Medulla oblongata (tissue), 1 donor: Measurements from ENCODE around the gene PABPC1L2A.
A peak's percentile ranks its signal among the peaks of the same experiment; 100 is the strongest.
"Not testable (repeated sequence)": the region's sequence is repeated elsewhere in the genome, so short reads cannot be mapped to it uniquely, and the experiment has no call there.

ENCODE experiments used
- DNase-seq: peaks from one replicate; pipeline ENCODE4 v3.0.0-alpha.2; 2015; ENCODE audit errors: extremely low spot score

The PABPC1L2A gene

GRCh38 chrX:73079024-73079562 lies at the start of gene PABPC1L2A:
TSS of gene PABPC1L2A (minus strand) at chrX:73079512. CDS start at chrX:73079386, 126 bp downstream.
- DNase-seq, result not testable (repeated sequence)

- DNase-seq, result peak; percentile 28
Observed at GRCh38 chrX:73127700-73128241, 48.5 kb upstream of the PABPC1L2A start.

- no peak for DNase-seq
Observed at GRCh38 chrX:73126240-73126639, 46.9 kb upstream of the PABPC1L2A start.

- not testable (repeated sequence) for DNase-seq
Observed at GRCh38 chrX:73099505-73099904, 20.2 kb upstream of the PABPC1L2A start.

- not testable (repeated sequence) for DNase-seq
Observed at GRCh38 chrX:73086766-73087165, 7.5 kb upstream of the PABPC1L2A start.

- not testable (repeated sequence) for DNase-seq
Observed at GRCh38 chrX:73079884-73080283, 572 bp upstream of the PABPC1L2A start.

GRCh38 chrX:73078597-73078996 lies 715 bp downstream of the PABPC1L2A start:
- not testable (repeated sequence) for DNase-seq

- no peak for DNase-seq
Observed at GRCh38 chrX:73076838-73077237, 2.5 kb downstream of the PABPC1L2A start.

- DNase-seq, result no peak
Observed at GRCh38 chrX:73069365-73070035, 9.8 kb downstream of the PABPC1L2A start.

- no peak for DNase-seq
Observed at GRCh38 chrX:73068467-73069364, 10.6 kb downstream of the PABPC1L2A start.

GRCh38 chrX:73067761-73068466 lies 11.4 kb downstream of the PABPC1L2A start:
- not testable (repeated sequence) for DNase-seq

- no peak for DNase-seq
Observed at GRCh38 chrX:73028876-73029275, 50.4 kb downstream of the PABPC1L2A start.
